ENCODE results near the gene GPR27. TPM values are rescaled to one million over a fixed set of nuclear protein-coding genes. Genes with fewer than 3 reads are reported as not detected.

GPR27 gene, protein sequence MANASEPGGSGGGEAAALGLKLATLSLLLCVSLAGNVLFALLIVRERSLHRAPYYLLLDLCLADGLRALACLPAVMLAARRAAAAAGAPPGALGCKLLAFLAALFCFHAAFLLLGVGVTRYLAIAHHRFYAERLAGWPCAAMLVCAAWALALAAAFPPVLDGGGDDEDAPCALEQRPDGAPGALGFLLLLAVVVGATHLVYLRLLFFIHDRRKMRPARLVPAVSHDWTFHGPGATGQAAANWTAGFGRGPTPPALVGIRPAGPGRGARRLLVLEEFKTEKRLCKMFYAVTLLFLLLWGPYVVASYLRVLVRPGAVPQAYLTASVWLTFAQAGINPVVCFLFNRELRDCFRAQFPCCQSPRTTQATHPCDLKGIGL
- 0.13 and 0.26 TPM in 2 replicates for total RNA-seq

DNA sequence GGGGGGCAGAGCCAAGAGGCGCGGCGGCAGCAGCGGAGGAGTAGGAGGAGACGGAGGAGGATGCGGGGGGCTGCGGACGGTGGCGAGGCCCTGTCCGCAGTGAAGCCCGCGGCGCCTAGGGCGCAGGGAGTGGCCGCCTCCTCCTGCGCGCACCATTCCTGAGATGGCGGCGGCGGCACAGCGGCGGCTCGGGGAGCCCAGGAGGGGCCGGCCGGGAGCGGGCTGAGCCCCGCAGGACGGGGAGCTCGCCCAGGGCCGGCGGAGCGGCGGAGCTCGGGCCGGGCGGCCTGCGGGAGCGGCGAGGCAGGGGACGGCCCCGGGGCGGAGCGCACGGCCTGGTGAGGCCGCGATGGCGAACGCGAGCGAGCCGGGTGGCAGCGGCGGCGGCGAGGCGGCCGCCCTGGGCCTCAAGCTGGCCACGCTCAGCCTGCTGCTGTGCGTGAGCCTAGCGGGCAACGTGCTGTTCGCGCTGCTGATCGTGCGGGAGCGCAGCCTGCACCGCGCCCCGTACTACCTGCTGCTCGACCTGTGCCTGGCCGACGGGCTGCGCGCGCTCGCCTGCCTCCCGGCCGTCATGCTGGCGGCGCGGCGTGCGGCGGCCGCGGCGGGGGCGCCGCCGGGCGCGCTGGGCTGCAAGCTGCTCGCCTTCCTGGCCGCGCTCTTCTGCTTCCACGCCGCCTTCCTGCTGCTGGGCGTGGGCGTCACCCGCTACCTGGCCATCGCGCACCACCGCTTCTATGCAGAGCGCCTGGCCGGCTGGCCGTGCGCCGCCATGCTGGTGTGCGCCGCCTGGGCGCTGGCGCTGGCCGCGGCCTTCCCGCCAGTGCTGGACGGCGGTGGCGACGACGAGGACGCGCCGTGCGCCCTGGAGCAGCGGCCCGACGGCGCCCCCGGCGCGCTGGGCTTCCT, at the start of gene GPR27:
TSS of gene GPR27 (plus strand) at position 155 of the 909 bp plus-strand sequence. CDS start at position 350, 195 bp downstream.

DNA sequence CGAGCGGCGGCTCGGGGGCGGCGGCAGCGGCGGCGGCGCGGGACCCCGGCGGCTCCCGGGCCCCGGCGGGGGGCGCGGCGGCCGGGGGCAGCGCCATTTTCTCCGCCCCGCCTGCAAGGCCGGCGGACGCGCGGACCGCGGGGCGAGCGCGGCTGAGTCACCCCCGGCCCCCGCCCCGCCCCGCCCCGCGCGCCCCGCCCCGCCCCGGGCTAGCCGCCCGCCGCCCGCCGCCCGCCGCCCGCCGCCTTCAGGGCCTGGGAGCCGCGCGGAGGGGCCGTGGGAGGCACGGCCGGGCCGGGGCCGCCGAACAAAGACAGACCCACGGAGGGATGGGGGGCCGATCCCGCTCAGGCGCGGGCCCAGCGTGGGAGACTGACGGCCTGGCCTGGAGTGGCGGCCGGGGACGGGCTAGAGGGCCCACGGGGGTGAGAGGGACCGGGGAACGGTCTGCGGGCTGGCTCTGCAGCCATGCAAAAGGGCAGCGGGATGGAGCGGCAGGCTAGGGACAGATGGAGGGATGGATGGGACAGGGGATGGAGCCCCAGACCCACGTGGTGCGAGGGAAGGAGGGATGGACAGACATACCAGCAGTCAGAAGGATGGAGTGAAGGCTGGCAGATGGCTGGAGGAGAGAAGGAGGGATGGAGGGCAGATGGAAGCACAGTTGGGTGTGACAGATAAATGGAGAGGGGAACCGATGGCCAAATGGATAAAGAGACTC, 28.2 kb upstream of the GPR27 start, which contains the start of gene EIF4E3:
TSS of gene EIF4E3 (minus strand) at position 132 of the 721 bp plus-strand sequence. CDS start at position 97, 35 bp downstream.

DNA sequence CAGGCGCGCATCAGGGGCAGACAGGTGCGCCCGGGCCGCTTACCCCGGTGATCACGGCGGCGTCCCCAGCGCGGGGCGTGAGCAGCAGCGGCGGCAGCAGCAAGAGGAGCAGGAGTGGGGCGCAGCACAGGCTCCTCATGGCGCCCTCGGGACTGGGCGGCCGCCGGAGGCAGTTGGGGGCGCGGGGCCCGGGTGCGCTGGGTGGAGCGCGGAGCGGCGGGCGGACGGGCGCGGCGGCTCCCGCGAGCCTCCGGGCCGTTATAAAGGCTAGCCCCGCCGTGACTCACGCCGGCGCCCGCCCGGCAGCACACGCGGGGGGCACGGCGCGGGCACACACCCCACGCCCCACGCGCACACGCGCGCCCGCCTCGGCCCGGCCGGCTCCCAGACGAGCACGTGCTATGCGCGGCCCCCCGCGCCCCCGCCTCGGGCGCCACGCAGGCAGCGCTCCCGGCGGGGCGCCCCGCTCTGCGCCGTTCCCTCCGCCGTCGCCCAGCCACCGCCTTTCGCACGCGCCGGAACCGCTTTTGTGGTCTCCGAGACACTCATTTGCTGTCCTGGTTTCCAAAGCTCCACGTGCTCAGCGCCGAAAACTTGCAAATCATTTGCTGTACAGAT, 31.4 kb downstream of the GPR27 start, which contains the start of gene PROK2:
TSS of gene PROK2 (minus strand) at position 235 of the 618 bp plus-strand sequence. CDS start at position 139, 96 bp downstream.

Other genes with a start within 250 kb of the GPR27 start
- gene FOXP1, start 170.1 kb upstream of the GPR27 start, total RNA-seq: 64.8 and 76.8 TPM in 2 replicates
- 0.83 and 2.9 TPM in 2 replicates for gene EIF4E3, start 28.5 kb upstream of the GPR27 start, total RNA-seq
- gene PROK2, start 31.3 kb downstream of the GPR27 start, total RNA-seq: not detected in 2 replicates

Data from smooth muscle cell of the pulmonary artery (primary cell).